ENCODE measurements around the gene RUNX2.

The RUNX2 gene

DNA sequence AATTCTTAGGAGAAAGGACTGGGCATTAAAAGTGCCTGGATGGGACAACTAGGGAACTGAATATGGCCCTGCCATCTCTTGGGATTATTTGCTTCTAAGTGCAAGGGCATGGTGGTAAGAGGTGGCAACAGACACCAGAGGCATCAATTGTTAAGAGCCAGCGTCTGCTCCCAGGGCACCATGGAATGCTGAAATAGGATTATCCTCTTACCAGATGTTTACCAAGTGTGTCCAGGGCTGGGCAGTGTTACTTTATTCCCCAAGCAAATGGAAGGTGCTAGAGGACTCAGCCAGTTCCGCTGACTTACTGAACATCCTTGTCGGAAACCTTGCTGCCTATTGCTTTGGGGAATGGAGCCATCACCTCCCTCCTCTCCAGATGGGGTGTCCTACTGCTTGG lies 323.2 kb downstream of the RUNX2 start:
- H3K27ac ChIP-seq (ENCODE audit: low read length): no peak overlapping the region
- no peaks in the 10 kb centered on the region for H3K9me3 ChIP-seq (ENCODE audit: control insufficient read depth in 1 of 2, low read length in 2 of 2)
- H3K4me3 ChIP-seq (ENCODE audit: low read depth in 1 of 2, low read length in 2 of 2): no peak overlapping the region
- no peaks in the 10 kb centered on the region for H3K27me3 ChIP-seq (ENCODE audit: low read depth, low read length)
- no peaks in the 10 kb centered on the region for H3K36me3 ChIP-seq (ENCODE audit: control insufficient read depth in 1 of 2, insufficient read depth in 2 of 2, low read length in 2 of 2)
- no peaks in the 10 kb centered on the region for H3K4me1 ChIP-seq (ENCODE audit: control insufficient read depth in 1 of 2, insufficient read depth in 2 of 2, low read length in 2 of 2)

DNA sequence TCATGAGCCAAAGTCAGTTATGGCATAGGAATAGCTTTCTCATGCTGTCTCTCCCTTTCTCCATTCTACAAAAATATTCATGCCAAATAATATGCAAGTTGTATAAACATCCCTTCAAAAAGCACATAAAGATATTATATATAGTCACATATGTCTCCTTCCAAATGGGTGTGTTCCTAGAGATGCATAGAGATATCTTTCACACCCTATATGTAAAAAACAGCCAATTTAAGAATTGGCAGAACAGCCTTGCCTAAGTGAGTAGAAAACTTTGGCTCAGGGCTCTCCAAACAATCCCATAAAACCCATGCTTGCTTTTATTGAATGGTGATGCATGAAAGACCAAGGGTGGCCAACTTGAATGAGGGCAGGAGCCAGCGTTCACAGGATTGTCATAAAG lies 324.3 kb downstream of the RUNX2 start:
- Histone ChIP-seq H3K27me3 (ENCODE audit: low read depth, low read length) (no peaks in the 10 kb centered on the region), H3K9me3 (ENCODE audit: control insufficient read depth in 1 of 2, low read length in 2 of 2) (peaks cover 0 to 2% of the 10 kb centered on the region in 2 donors), H3K4me1 (ENCODE audit: control insufficient read depth in 1 of 2, insufficient read depth in 2 of 2, low read length in 2 of 2) (no peaks in the 10 kb centered on the region), H3K4me3 (ENCODE audit: low read depth in 1 of 2, low read length in 2 of 2) (no peak overlapping the region), H3K36me3 (ENCODE audit: control insufficient read depth in 1 of 2, insufficient read depth in 2 of 2, low read length in 2 of 2) (no peaks in the 10 kb centered on the region), H3K27ac (ENCODE audit: low read length) (no peak overlapping the region)

DNA sequence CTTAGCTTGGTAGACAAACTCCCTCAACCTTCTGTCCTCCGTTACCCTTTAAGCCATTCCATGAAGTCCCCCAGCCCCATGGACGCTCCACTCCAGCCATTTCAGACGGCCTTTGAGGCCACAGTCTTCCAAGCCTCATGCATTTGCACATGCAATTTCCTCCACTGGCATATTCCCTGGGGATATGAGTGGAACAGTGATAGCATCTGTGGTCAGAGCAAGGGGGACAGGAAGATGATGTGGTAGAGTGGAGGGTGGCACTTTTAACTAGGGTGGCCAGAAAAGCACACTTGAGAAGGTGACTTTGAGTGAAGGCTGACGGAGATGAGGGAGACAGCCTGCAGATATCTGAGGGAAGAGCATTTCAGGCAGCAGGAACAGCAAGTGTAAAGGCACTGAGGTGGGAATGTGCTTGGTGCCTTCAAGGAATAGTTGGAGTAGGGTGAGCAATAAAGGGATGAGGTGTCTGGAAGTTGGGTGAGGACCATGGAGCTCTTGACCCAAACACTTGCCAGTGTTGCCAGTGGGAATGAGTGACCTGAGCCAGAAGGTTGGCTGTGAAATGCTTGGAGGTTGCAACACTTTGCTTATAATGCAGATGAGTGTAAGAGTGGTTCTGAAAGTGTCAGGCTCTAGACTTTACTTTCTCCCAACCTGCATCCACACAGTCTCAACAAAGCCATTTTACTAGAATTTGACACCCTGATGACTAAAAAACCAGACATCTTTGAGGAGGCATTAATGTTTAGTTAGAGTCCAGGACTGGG lies 325.2 kb downstream of the RUNX2 start:
- Histone ChIP-seq H3K36me3 (ENCODE audit: control insufficient read depth in 1 of 2, insufficient read depth in 2 of 2, low read length in 2 of 2) (no peaks in the 10 kb centered on the region), H3K9me3 (ENCODE audit: control insufficient read depth in 1 of 2, low read length in 2 of 2) (peaks cover 0 to 2% of the 10 kb centered on the region in 2 donors), H3K4me1 (ENCODE audit: control insufficient read depth in 1 of 2, insufficient read depth in 2 of 2, low read length in 2 of 2) (no peaks in the 10 kb centered on the region), H3K27ac (ENCODE audit: low read length) (no peak overlapping the region), H3K4me3 (ENCODE audit: low read depth in 1 of 2, low read length in 2 of 2) (no peak overlapping the region), H3K27me3 (ENCODE audit: low read depth, low read length) (no peaks in the 10 kb centered on the region)

DNA sequence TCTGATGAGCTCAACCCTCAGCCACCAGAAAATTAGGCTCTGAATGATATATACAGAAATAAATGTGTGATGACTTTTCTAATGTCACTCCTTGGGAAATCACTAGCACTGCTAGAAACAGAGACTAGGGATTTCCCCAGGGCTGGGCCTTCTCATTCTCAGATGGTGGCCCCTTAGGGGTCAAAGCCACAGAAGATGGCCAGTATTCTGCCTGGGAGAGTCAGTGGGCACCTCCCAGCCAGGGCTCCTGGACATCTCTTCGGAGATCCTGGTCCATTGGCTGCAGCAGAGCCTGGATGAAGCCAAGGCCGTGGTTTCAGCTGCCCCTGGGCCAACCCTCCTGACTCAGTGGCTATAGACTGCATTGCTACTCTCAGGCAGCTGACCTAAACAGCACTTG lies 326.5 kb downstream of the RUNX2 start:
- no peak overlapping the region for H3K27ac ChIP-seq (ENCODE audit: low read length)
- H3K4me3 ChIP-seq (ENCODE audit: low read depth in 1 of 2, low read length in 2 of 2): no peak overlapping the region
- H3K9me3 ChIP-seq (ENCODE audit: control insufficient read depth in 1 of 2, low read length in 2 of 2): peaks cover 0 to 2% of the 10 kb centered on the region in 2 donors
- no peaks in the 10 kb centered on the region for H3K36me3 ChIP-seq (ENCODE audit: control insufficient read depth in 1 of 2, insufficient read depth in 2 of 2, low read length in 2 of 2)
- no peaks in the 10 kb centered on the region for H3K4me1 ChIP-seq (ENCODE audit: control insufficient read depth in 1 of 2, insufficient read depth in 2 of 2, low read length in 2 of 2)
- H3K27me3 ChIP-seq (ENCODE audit: low read depth, low read length): no peaks in the 10 kb centered on the region

DNA sequence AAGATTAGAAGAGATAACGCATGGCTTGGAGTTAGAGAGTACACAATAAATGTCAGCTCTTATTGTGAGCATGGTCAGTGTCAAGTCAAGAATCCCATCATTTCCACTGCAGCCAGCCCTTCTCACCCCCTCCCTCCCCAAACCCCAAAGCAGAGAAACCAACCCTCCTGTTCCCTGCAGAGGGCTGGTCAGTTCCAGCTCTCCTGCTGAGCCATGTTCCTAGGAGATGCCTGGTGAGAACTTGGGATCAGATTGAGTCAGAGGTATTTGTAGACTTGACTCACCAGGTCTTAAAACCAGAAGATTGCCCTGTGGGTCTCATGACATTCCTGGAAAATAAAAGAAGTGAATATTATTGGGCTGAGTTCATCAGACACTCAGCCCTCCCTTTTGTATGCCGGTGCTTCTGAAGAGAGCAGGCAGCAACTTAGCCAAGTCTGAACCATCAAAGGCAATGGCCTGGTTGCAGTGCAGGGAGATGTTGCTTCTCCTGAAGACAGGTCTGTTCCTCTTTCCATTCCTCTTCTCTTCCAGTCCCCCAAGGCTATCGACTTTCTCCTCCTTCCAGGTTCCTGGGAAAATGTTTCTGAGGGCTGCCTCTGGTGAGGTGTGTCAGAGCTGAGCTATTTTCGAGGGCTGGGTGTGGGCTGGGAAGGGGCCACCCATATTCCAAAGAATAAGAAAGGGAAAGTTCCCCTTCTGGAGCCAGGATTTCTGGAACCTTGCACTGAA lies 327.8 kb downstream of the RUNX2 start:
- peaks cover 0 to 2% of the 10 kb centered on the region in 2 donors for H3K9me3 ChIP-seq (ENCODE audit: control insufficient read depth in 1 of 2, low read length in 2 of 2)
- no peaks in the 10 kb centered on the region for H3K36me3 ChIP-seq (ENCODE audit: control insufficient read depth in 1 of 2, insufficient read depth in 2 of 2, low read length in 2 of 2)
- no peaks in the 10 kb centered on the region for H3K27me3 ChIP-seq (ENCODE audit: low read depth, low read length)
- H3K27ac ChIP-seq (ENCODE audit: low read length): no peak overlapping the region
- H3K4me3 ChIP-seq (ENCODE audit: low read depth in 1 of 2, low read length in 2 of 2): no peak overlapping the region
- H3K4me1 ChIP-seq (ENCODE audit: control insufficient read depth in 1 of 2, insufficient read depth in 2 of 2, low read length in 2 of 2): no peaks in the 10 kb centered on the region

DNA sequence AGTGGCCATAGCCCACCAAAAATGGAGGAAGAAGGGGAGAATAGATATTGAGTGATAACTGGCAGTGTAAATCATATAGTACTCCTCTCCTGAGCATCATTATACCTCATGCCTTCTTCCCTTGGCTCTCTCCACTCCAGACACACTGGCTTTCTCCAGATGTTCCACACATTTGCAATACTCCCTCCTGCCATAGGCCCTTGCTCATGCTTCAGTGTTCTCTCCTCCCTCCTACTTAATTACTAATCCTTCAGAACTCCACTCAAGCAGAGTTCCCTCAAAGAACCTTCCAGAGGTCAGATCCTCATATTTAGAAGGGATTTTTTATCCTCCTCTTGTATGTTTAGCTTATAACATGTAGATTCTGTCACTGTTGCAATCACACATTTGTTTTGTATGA lies 329.1 kb downstream of the RUNX2 start:
- Histone ChIP-seq H3K4me1 (ENCODE audit: control insufficient read depth in 1 of 2, insufficient read depth in 2 of 2, low read length in 2 of 2) (no peaks in the 10 kb centered on the region), H3K27ac (ENCODE audit: low read length) (no peak overlapping the region), H3K27me3 (ENCODE audit: low read depth, low read length) (no peaks in the 10 kb centered on the region), H3K36me3 (ENCODE audit: control insufficient read depth in 1 of 2, insufficient read depth in 2 of 2, low read length in 2 of 2) (no peaks in the 10 kb centered on the region), H3K4me3 (ENCODE audit: low read depth in 1 of 2, low read length in 2 of 2) (no peak overlapping the region), H3K9me3 (ENCODE audit: control insufficient read depth in 1 of 2, low read length in 2 of 2) (peaks cover 0 to 2% of the 10 kb centered on the region in 2 donors)

DNA sequence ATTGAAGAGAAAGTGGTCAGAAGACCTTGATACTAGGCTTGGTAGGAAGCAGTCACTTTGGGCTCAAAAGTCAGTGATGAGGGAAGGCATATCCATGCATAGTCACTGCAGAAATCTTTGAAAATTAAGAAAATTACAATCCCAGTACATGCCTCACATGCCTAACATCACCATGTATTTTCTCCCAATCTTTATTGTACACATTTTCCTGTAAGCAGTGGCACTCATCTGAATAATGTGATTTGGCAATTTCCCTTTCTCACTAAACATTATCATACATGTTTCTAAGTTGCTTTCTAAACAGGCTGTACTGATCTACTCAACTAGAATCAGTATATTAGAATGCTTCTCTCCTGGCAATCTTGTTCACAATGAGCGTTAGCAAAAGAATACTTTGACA lies 330.3 kb downstream of the RUNX2 start:
- no peak overlapping the region for H3K4me3 ChIP-seq (ENCODE audit: low read depth in 1 of 2, low read length in 2 of 2)
- peaks cover 0 to 3% of the 10 kb centered on the region in 2 donors for H3K4me1 ChIP-seq (ENCODE audit: control insufficient read depth in 1 of 2, insufficient read depth in 2 of 2, low read length in 2 of 2)
- peaks cover 6% of the 10 kb centered on the region for H3K27me3 ChIP-seq (ENCODE audit: low read depth, low read length)
- H3K9me3 ChIP-seq (ENCODE audit: control insufficient read depth in 1 of 2, low read length in 2 of 2): peaks cover 0 to 2% of the 10 kb centered on the region in 2 donors
- no peak overlapping the region for H3K27ac ChIP-seq (ENCODE audit: low read length)
- no peaks in the 10 kb centered on the region for H3K36me3 ChIP-seq (ENCODE audit: control insufficient read depth in 1 of 2, insufficient read depth in 2 of 2, low read length in 2 of 2)

DNA sequence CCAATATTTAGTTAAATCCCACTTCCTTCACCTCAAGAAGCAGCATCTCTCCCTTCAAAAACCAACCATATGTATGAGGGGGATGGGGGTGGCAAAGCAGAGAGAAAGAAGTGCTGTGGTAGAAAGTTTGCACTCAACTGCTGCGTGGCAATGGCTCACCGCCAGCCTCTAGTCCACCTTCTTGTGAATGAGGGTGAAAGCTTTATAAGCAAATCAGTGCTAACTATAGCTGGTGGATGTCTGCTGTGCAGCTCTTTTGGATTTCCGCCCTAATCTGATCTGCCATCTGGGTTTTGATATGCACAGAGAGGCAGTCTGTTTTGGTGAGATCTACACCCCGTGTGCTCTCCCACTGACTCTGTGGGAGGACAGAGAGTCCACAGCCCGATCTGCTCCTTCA lies 330.8 kb downstream of the RUNX2 start:
- peaks cover 6% of the 10 kb centered on the region for H3K27me3 ChIP-seq (ENCODE audit: low read depth, low read length)
- no peaks in the 10 kb centered on the region for H3K36me3 ChIP-seq (ENCODE audit: control insufficient read depth in 1 of 2, insufficient read depth in 2 of 2, low read length in 2 of 2)
- H3K27ac ChIP-seq (ENCODE audit: low read length): no peak overlapping the region

DNA sequence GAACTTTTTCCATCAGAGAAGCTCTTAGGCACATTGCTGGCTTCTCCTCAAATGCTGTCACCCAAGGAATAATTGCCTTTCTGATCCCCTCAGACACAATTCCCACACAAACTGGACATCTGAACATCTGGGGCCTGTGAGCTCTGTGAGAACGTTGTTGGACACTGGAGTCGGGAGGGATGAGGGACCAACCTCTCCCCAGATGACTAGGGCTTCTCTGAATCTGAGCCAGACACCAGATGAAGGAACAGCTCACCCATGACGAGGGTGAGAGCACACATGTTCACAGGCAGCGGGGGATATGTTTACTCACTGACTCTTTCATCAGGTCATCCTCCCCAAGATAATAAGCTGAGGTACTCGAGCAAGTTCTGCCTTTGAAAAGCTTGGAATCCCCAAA lies 333.5 kb downstream of the RUNX2 start:
- H3K4me1 ChIP-seq (ENCODE audit: control insufficient read depth in 1 of 2, insufficient read depth in 2 of 2, low read length in 2 of 2): peaks cover 0 to 12% of the 10 kb centered on the region in 2 donors
- no peak overlapping the region for H3K4me3 ChIP-seq (ENCODE audit: low read depth in 1 of 2, low read length in 2 of 2)
- H3K27ac ChIP-seq (ENCODE audit: low read length): no peak overlapping the region
- H3K27me3 ChIP-seq (ENCODE audit: low read depth, low read length): peaks cover 6% of the 10 kb centered on the region
- H3K9me3 ChIP-seq (ENCODE audit: control insufficient read depth in 1 of 2, low read length in 2 of 2): peaks cover 0 to 2% of the 10 kb centered on the region in 2 donors
- H3K36me3 ChIP-seq (ENCODE audit: control insufficient read depth in 1 of 2, insufficient read depth in 2 of 2, low read length in 2 of 2): no peaks in the 10 kb centered on the region

More for the DNA sequence above, 330.8 kb downstream of the RUNX2 start:
- Histone ChIP-seq H3K4me1 (ENCODE audit: control insufficient read depth in 1 of 2, insufficient read depth in 2 of 2, low read length in 2 of 2) (peaks cover 0 to 9% of the 10 kb centered on the region in 2 donors), H3K4me3 (ENCODE audit: low read depth in 1 of 2, low read length in 2 of 2) (no peak overlapping the region), H3K9me3 (ENCODE audit: control insufficient read depth in 1 of 2, low read length in 2 of 2) (peaks cover 0 to 2% of the 10 kb centered on the region in 2 donors)

DNA sequence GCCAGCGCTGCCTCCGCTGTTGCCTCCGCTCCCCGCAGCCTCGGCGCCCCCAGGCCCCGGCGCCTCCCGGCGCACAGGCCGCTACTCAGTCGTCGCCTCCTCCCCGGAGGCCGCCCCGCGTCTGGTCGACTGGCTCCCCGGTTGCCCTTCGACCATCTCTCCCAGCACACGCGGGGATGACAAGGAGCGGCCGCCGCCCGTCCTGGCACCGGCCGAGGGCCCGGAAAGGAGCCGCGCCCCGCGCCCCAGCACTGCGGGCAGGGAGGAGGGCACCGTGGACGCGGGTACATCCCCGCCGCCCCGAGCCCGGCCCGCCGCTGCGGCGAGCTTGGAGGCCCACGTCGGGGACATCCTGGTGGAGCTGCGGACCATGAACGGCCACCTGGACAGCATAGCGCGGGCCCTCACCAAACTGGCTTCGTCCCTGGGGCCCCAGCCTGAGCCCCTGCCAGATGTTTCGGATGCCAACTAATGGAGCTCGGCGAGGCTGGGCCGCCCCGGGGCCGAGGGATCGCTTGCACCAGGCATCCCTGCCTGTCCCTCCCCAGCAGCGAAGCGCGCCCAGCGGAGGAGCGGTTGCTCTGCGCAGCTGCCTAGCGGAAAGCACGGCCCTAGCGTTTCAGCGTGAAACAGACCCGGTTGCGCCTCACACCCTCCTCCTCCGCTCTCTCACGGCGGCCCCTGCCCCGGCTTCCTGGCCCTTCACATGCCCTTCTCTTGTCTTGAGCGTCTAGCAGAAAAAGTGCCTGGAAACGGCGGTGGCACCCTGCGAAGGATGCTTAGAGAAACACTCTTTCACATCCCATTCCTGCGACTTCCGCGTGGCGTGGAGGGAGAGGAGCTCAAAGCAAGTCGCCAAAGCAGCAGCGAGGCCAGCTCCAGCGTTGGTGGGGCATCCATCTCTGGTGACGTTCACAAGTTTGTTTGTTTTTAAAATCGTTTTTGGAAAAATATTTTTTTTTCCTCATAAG lies 335.4 kb downstream of the RUNX2 start:
- peaks cover 0 to 12% of the 10 kb centered on the region in 2 donors for H3K4me1 ChIP-seq (ENCODE audit: control insufficient read depth in 1 of 2, insufficient read depth in 2 of 2, low read length in 2 of 2)
- H3K27me3 ChIP-seq (ENCODE audit: low read depth, low read length): peaks cover 6% of the 10 kb centered on the region
- H3K9me3 ChIP-seq (ENCODE audit: control insufficient read depth in 1 of 2, low read length in 2 of 2): no peaks in the 10 kb centered on the region
- H3K36me3 ChIP-seq (ENCODE audit: control insufficient read depth in 1 of 2, insufficient read depth in 2 of 2, low read length in 2 of 2): no peaks in the 10 kb centered on the region
- peak overlapping the region; percentile 31 to 56 for H3K4me3 ChIP-seq (ENCODE audit: low read depth in 1 of 2, low read length in 2 of 2)
- no peak overlapping the region for H3K27ac ChIP-seq (ENCODE audit: low read length)

DNA sequence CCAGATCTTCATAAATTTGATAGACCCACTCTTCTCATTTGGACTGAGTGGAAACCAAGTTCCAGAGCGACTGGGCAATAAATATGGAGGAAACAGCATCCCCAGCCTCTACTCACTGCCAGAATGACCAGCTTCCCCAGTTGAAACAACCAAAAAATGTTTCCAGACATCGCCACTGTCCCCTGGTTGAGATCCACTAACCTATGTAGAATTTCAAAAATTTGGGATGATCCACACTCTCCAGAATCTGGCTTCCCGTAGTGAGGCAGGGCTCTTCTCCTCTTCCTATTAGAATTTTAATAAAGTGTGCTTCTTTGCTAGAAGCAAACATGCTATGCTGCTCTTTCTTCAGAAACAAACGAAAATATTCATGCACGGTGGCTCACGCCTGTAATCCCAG lies 336.6 kb downstream of the RUNX2 start:
- H3K4me3 ChIP-seq (ENCODE audit: low read depth in 1 of 2, low read length in 2 of 2): no peak overlapping the region
- no peaks in the 10 kb centered on the region for H3K36me3 ChIP-seq (ENCODE audit: control insufficient read depth in 1 of 2, insufficient read depth in 2 of 2, low read length in 2 of 2)
- H3K4me1 ChIP-seq (ENCODE audit: control insufficient read depth in 1 of 2, insufficient read depth in 2 of 2, low read length in 2 of 2): peaks cover 0 to 12% of the 10 kb centered on the region in 2 donors
- no peaks in the 10 kb centered on the region for H3K9me3 ChIP-seq (ENCODE audit: control insufficient read depth in 1 of 2, low read length in 2 of 2)
- no peak overlapping the region for H3K27ac ChIP-seq (ENCODE audit: low read length)
- peaks cover 6% of the 10 kb centered on the region for H3K27me3 ChIP-seq (ENCODE audit: low read depth, low read length)

Data from muscle layer of duodenum (tissue), 2 donors.